Erythroblast (primary cell): ENCODE results near the gene SLC6A1.
A peak's percentile ranks its signal among the peaks of the same experiment; 100 is the strongest.

Experiments used
- DNase-seq, 2 experiments: peaks; one replicate each; lab custom pipeline; 2025; lab: John Stamatoyannopoulos, UW
- GATA1 ChIP-seq: IDR thresholded peaks from 2 replicates; pipeline ENCODE4 v1.6.1; 2011; ENCODE audit warnings: low read depth, mild to moderate bottlenecking, control low read depth, low read length, moderate library complexity
- POLR2A ChIP-seq: IDR thresholded peaks from 2 replicates; pipeline ENCODE4 v1.6.1; 2011; ENCODE audit warnings: mild to moderate bottlenecking, low read length

SLC6A1 gene

GRCh38 chr3:10975695-10976234, 16.8 kb upstream of the SLC6A1 start:
- TF ChIP-seq POLR2A: no peak
- TF ChIP-seq GATA1: no peak
- peak in 1 of 2 experiments; percentile 6 for DNase-seq

- TF ChIP-seq GATA1: no peak
- no peak for TF ChIP-seq POLR2A
These were observed 15.8 kb upstream of the SLC6A1 start for GRCh38 chr3:10976770-10977169.

GRCh38 chr3:10977892-10978510, 14.5 kb upstream of the SLC6A1 start:
- DNase-seq: no peak
- no peak for TF ChIP-seq GATA1
- TF ChIP-seq POLR2A: no peak

More at GRCh38 chr3:10976770-10977169, 15.8 kb upstream of the SLC6A1 start:
- DNase-seq: no peak

- no peak for DNase-seq
- TF ChIP-seq POLR2A: no peak
- TF ChIP-seq GATA1: no peak
These were observed 13.6 kb upstream of the SLC6A1 start for GRCh38 chr3:10978956-10979355.

- DNase-seq: no peak
- no peak for TF ChIP-seq GATA1
- no peak for TF ChIP-seq POLR2A
These were observed 12.2 kb upstream of the SLC6A1 start for GRCh38 chr3:10980312-10980711.

- TF ChIP-seq GATA1 (no peak), POLR2A (no peak)
- DNase-seq: no peak
These were observed 11.5 kb upstream of the SLC6A1 start for GRCh38 chr3:10981031-10981430.

GRCh38 chr3:10981961-10982360, 10.6 kb upstream of the SLC6A1 start:
- TF ChIP-seq POLR2A: no peak
- no peak for TF ChIP-seq GATA1
- no peak for DNase-seq

- no peak for DNase-seq
- TF ChIP-seq POLR2A (no peak), GATA1 (no peak)
These were observed 9.8 kb upstream of the SLC6A1 start for GRCh38 chr3:10982782-10983181.

- peak in 1 of 2 experiments; percentile 17 for DNase-seq
- TF ChIP-seq GATA1 (no peak), POLR2A (no peak)
These were observed 9.2 kb upstream of the SLC6A1 start for GRCh38 chr3:10983219-10983916.

- TF ChIP-seq GATA1 (no peak), POLR2A (no peak)
- no peak for DNase-seq
These were observed 8.1 kb upstream of the SLC6A1 start for GRCh38 chr3:10984371-10984896.

GRCh38 chr3:10985181-10985580, 7.4 kb upstream of the SLC6A1 start:
- DNase-seq: no peak
- TF ChIP-seq GATA1 (no peak), POLR2A (no peak)

GRCh38 chr3:10986592-10986991, 6.0 kb upstream of the SLC6A1 start:
- no peak for DNase-seq
- no peak for TF ChIP-seq GATA1

- TF ChIP-seq GATA1: no peak
- TF ChIP-seq POLR2A: no peak
- DNase-seq: no peak
These were observed 4.4 kb upstream of the SLC6A1 start for GRCh38 chr3:10988001-10988665.

- TF ChIP-seq POLR2A (no peak), GATA1 (no peak)
These were observed 3.5 kb upstream of the SLC6A1 start for GRCh38 chr3:10988991-10989484.

More at GRCh38 chr3:10988991-10989484, 3.5 kb upstream of the SLC6A1 start:
- no peak for DNase-seq
